ENCODE data around the gene IGFBP7.

IGFBP7 gene

GRCh38 chr4:57037982-57038604 is 72.1 kb downstream of the IGFBP7 start:
- Histone ChIP-seq H3K9ac (no peak overlapping the region), H3K4me2 (no peak overlapping the region), H4K20me1 (peaks cover 35% of the 10 kb centered on the region), H3K9me3 (no peaks in the 10 kb centered on the region), H3K4me1 (no peaks in the 10 kb centered on the region), H3K4me3 (no peak overlapping the region), H3K36me3 (peaks cover 84% of the 10 kb centered on the region), H3K27me3 (no peaks in the 10 kb centered on the region), H3K27ac (no peak overlapping the region)
- no peak for TF ChIP-seq Cebpa-rat (IDR thresholded peaks at IDR 0.05)

GRCh38 chr4:57034520-57034919 is 75.7 kb downstream of the IGFBP7 start:
- H3K9me3 ChIP-seq = no peaks in the 10 kb centered on the region
- H3K27ac ChIP-seq = no peak overlapping the region
- H3K36me3 ChIP-seq = peaks cover 85% of the 10 kb centered on the region
- no peak overlapping the region for H3K4me2 ChIP-seq
- no peaks in the 10 kb centered on the region for H3K27me3 ChIP-seq
- no peak overlapping the region for H3K9ac ChIP-seq
- no peak for TF ChIP-seq Cebpa-rat (IDR thresholded peaks at IDR 0.05)
- H3K4me1 ChIP-seq = no peaks in the 10 kb centered on the region
- peaks cover 22% of the 10 kb centered on the region for H4K20me1 ChIP-seq
- H3K4me3 ChIP-seq = no peak overlapping the region

GRCh38 chr4:57023104-57023503 is 87.1 kb downstream of the IGFBP7 start:
- Histone ChIP-seq H3K36me3 (peaks cover 99% of the 10 kb centered on the region), H3K4me2 (no peak overlapping the region)
- no peak for TF ChIP-seq Cebpa-rat (IDR thresholded peaks at IDR 0.05)

GRCh38 chr4:57020467-57021101 is 89.6 kb downstream of the IGFBP7 start:
- no peaks in the 10 kb centered on the region for H3K9me3 ChIP-seq
- no peaks in the 10 kb centered on the region for H3K4me1 ChIP-seq
- H3K4me3 ChIP-seq = no peak overlapping the region
- H3K27ac ChIP-seq = no peak overlapping the region
- peaks cover 96% of the 10 kb centered on the region for H3K36me3 ChIP-seq
- H4K20me1 ChIP-seq = peaks cover 44% of the 10 kb centered on the region
- TF ChIP-seq Cebpa-rat (IDR thresholded peaks at IDR 0.05) = no peak
- no peaks in the 10 kb centered on the region for H3K27me3 ChIP-seq
- H3K4me2 ChIP-seq = no peak overlapping the region
- H3K9ac ChIP-seq = no peak overlapping the region

More at GRCh38 chr4:57023104-57023503, 87.1 kb downstream of the IGFBP7 start:
- Histone ChIP-seq H3K4me3 (no peak overlapping the region), H4K20me1 (peaks cover 56% of the 10 kb centered on the region), H3K27ac (no peak overlapping the region), H3K9ac (no peak overlapping the region), H3K4me1 (no peaks in the 10 kb centered on the region), H3K9me3 (no peaks in the 10 kb centered on the region), H3K27me3 (no peaks in the 10 kb centered on the region)

GRCh38 chr4:57018980-57019379 is 91.2 kb downstream of the IGFBP7 start:
- no peaks in the 10 kb centered on the region for H3K27me3 ChIP-seq
- peaks cover 97% of the 10 kb centered on the region for H3K36me3 ChIP-seq
- H3K9me3 ChIP-seq = no peaks in the 10 kb centered on the region
- H3K27ac ChIP-seq = no peak overlapping the region
- no peak overlapping the region for H3K4me3 ChIP-seq
- TF ChIP-seq Cebpa-rat (IDR thresholded peaks at IDR 0.05) = no peak
- H3K4me1 ChIP-seq = no peaks in the 10 kb centered on the region
- H3K4me2 ChIP-seq = no peak overlapping the region
- H3K9ac ChIP-seq = no peak overlapping the region
- peaks cover 47% of the 10 kb centered on the region for H4K20me1 ChIP-seq

- Histone ChIP-seq H3K9ac (no peak overlapping the region), H3K27ac (no peak overlapping the region), H3K4me2 (no peak overlapping the region), H3K9me3 (no peaks in the 10 kb centered on the region), H3K27me3 (no peaks in the 10 kb centered on the region), H3K4me3 (no peak overlapping the region), H3K4me1 (no peaks in the 10 kb centered on the region), H3K36me3 (peaks cover 97% of the 10 kb centered on the region), H4K20me1 (peaks cover 63% of the 10 kb centered on the region)
- no peak for TF ChIP-seq Cebpa-rat (IDR thresholded peaks at IDR 0.05)
Observed at GRCh38 chr4:57013543-57014120, 96.6 kb downstream of the IGFBP7 start.

GRCh38 chr4:56999751-57000150 is 110.4 kb downstream of the IGFBP7 start:
- Histone ChIP-seq H4K20me1 (peaks cover 56% of the 10 kb centered on the region), H3K27ac (no peak overlapping the region), H3K9ac (no peak overlapping the region), H3K4me2 (no peak overlapping the region), H3K36me3 (peaks cover 98% of the 10 kb centered on the region), H3K27me3 (no peaks in the 10 kb centered on the region), H3K4me1 (no peaks in the 10 kb centered on the region), H3K4me3 (no peak overlapping the region), H3K9me3 (no peaks in the 10 kb centered on the region)
- no peak for TF ChIP-seq Cebpa-rat (IDR thresholded peaks at IDR 0.05)

GRCh38 chr4:56995525-56995924 is 114.7 kb downstream of the IGFBP7 start:
- no peak overlapping the region for H3K9ac ChIP-seq
- H3K4me3 ChIP-seq = no peak overlapping the region
- peaks cover 93% of the 10 kb centered on the region for H4K20me1 ChIP-seq
- no peaks in the 10 kb centered on the region for H3K27me3 ChIP-seq
- no peak for TF ChIP-seq Cebpa-rat (IDR thresholded peaks at IDR 0.05)
- H3K4me1 ChIP-seq = no peaks in the 10 kb centered on the region
- H3K4me2 ChIP-seq = no peak overlapping the region
- H3K9me3 ChIP-seq = no peaks in the 10 kb centered on the region
- H3K27ac ChIP-seq = no peak overlapping the region
- peaks cover 97% of the 10 kb centered on the region for H3K36me3 ChIP-seq

- peaks cover 98% of the 10 kb centered on the region for H4K20me1 ChIP-seq
- TF ChIP-seq Cebpa-rat (IDR thresholded peaks at IDR 0.05) = no peak
- H3K9me3 ChIP-seq = no peaks in the 10 kb centered on the region
- no peaks in the 10 kb centered on the region for H3K27me3 ChIP-seq
- H3K36me3 ChIP-seq = peaks cover 96% of the 10 kb centered on the region
- H3K4me3 ChIP-seq = no peak overlapping the region
- H3K9ac ChIP-seq = no peak overlapping the region
- H3K4me2 ChIP-seq = no peak overlapping the region
- H3K27ac ChIP-seq = no peak overlapping the region
- no peaks in the 10 kb centered on the region for H3K4me1 ChIP-seq
Observed at GRCh38 chr4:56990109-56990905, 119.9 kb downstream of the IGFBP7 start.

- H3K27me3 ChIP-seq = no peaks in the 10 kb centered on the region
- TF ChIP-seq Cebpa-rat (IDR thresholded peaks at IDR 0.05) = no peak
- no peaks in the 10 kb centered on the region for H3K9me3 ChIP-seq
- H3K9ac ChIP-seq = no peak overlapping the region
- no peak overlapping the region for H3K4me3 ChIP-seq
- no peak overlapping the region for H3K27ac ChIP-seq
- peaks cover 100% of the 10 kb centered on the region for H4K20me1 ChIP-seq
- H3K4me1 ChIP-seq = peaks cover 5% of the 10 kb centered on the region; the same call in 1 of the 2 replicates
- H3K4me2 ChIP-seq = no peak overlapping the region
- H3K36me3 ChIP-seq = peaks cover 87% of the 10 kb centered on the region
Observed at GRCh38 chr4:56986952-56987351, 123.2 kb downstream of the IGFBP7 start.
